Stimulated activated CD4-positive, alpha-beta T cell treated with anti-CD3 and anti-CD28 coated beads, Interleukin-12 subunit alpha, Interleukin-12 subunit beta, amount 100 ng/mL, for 24 hours (primary cell): ENCODE results near the gene ARL8A.
"Not testable (repeated sequence)": the region's sequence is repeated elsewhere in the genome, so short reads cannot be mapped to it uniquely, and the experiment has no call there.

Experiments used
- DNase-seq, 2 experiments: peaks; one replicate each; pipeline ENCODE4 v3.0.0-alpha.2; 2020; ENCODE audit warnings: low read depth in 2 of 2

ARL8A gene

DNA sequence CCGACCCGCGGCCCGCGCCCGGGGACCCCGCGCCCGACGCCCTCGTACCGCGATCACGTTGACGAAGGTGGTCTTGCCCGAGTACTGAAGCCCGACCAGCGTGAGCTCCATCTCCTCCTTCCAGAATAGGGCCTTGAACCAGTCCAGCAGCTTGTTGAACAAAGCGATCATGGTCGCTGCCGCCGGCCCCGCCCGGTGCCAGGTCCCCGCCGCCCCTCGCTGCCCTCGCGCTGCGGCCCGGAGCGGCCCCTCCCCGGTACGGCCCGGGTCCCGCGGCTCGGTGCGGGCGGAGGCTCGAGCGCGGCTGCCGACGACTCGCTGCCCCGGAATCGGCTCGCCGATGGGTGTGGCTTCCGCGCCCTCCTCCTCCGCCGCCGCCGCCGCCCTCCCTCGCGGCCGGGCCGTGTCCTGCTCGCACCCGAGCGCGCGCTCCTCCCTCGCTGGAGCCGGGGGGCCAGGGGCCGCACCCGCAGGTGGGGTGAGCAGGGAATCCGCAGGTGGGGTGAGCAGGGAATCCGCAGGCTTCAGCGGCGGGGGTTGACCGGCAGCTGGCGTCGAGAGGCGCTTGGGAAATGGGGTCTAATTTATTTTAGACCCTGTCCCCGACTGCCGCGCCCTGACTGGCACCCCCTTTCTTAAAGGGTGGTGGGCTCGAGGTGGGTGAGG lies at the start of gene ARL8A:
Gene ARL8A (minus strand): TSS at position 336 of the 666 bp plus-strand sequence. CDS start 165 bp downstream, at position 171.
- peak in 1 of 2 experiments; percentile 57 for DNase-seq

DNA sequence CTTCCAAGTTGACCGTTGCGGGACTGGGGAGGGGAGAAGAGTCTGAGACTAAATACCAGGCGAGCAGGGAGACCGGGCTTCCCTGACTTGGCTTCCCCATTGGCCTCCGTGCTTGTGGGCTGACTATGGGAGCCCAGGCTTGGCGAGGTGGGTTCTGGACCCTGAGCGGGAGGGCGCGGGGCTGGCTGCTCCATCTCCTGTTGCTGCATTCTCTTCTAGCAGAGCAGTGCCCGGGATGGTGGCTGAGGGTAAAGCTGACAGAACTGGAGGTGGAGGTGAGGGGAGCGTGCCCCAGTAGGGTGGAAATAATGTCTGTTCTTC lies 49.8 kb upstream of the ARL8A start:
- DNase-seq, result no peak

DNA sequence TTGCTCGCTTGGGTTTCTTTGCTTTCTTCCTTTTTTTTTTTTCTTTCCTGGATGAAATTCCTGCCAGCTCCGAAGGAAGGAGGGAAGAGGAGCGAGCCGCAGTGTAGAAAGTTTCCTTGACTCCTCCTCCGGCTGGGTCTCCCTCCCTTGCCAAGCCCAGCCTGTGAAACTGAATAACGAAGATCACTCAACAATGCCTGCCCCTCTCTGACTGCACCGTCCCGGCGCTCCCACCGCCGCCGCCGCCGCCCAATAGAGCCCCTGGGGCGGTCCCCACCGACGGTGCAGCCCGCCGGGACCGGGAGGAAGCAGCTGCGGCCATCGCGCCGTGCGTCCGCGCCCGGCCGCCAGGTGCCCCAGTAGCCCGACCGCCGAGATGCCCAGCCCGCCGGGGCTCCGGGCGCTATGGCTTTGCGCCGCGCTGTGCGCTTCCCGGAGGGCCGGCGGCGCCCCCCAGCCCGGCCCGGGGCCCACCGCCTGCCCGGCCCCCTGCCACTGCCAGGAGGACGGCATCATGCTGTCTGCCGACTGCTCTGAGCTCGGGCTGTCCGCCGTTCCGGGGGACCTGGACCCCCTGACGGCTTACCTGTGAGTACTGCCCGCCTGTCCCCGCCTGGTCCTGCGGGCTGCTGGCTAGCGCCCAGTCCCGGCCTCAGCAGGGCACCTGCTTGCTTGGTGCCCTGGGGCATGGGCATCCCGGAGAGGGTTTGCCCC lies 49.2 kb upstream of the ARL8A start, which contains the start of gene LGR6:
Gene LGR6 (plus strand): TSS at position 186 of the 714 bp plus-strand sequence. CDS start 191 bp downstream, at position 377.
- DNase-seq, result no peak

DNA sequence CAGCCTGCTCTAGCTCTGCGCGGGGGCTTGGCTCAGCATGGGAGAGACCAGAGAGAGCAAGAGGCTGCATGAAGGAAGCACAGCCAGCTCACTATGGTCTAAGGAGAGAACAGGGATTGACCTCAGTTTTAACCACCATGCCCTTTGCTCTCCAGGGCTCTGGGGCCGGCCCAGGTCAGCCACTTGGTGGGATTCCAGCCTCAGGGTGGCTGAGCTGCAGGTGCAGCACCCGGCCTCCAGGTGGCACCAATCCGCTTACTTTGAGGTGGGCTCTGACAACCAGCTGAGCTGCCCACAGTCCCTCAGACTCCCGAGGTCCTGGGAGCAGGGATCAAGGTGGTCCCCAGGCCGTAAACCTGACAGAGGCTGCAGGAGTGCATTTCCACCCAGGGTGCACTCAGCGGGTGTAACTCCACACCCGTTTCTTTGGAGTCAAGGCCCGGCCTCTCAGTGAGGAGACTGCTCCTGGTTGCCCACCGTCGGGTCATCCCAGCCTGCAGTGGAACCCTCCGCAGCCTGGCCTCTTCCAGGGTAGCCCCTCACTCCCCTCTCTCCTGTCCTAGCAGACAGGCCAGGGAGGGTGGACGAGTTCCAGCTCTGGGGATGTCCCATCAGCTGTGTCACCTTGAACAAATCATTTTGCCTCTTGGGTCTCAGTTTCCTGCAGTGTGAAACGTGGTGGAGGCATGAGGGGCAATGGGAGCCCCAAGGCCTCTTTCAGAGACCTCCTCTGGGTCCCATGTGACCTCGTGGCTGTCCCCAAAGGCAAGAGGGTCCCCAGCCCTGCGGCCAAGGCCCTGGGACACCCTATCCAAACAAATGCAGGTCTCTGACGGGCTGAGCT lies 48.5 kb upstream of the ARL8A start:
- DNase-seq, result peak; percentile 15 to 47

DNA sequence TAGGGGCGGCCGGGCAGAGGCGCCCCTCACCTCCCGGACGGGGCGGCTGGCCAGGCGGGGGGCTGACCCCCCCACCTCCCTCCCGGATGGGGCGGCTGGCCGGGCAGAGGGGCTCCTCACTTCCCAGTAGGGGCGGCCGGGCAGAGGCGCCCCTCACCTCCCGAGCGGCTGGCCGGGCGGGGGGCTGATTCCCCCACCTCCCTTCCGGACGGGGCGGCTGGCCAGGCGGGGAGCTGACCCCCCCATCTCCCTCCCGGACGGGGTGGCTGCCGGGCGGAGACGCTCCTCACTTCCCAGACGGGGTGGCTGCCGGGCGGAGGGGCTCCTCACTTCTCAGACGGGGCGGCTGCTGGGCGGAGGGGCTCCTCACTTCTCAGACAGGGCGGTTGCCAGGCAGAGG lies 46.9 kb upstream of the ARL8A start:
- DNase-seq, result not testable (repeated sequence)

DNA sequence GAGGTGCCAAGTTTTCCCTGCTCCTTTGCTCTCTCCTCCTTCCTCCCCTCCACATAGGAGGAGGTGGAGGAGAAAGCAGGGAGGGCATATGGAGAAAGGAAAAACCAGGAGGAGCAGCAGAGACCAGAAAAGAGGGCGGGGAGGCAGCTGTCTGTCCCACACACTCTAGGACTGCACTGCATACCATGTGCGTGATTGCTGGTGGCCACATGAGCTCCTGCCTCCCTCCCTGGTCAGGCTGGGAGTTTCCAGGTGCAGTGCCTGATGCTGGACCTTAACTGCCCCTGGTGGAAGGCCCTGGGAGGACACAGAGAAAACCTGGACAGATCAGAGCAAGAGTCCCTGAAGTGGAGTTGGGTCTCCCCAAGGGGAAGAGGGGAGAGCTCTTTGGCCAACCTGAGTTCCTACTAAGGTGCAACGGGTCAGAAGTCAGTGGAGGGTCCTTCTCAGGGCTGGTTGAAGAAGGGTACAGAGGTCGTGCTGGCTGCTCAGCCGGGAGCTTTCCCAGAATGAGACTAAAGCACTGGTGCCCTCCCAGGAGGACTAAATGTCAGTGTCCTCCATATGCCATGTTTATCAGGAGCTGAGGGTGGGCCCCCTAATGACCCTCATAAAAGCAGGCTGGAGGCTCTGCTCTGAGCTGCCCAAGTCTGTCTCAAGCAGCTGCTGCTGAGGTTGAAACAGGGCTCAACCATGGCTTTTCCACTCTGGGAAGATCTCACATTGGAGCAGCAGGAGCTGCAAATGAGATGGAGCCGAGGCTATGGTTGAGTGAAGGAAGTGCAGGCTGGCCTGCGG lies 45.6 kb upstream of the ARL8A start:
- no peak for DNase-seq

DNA sequence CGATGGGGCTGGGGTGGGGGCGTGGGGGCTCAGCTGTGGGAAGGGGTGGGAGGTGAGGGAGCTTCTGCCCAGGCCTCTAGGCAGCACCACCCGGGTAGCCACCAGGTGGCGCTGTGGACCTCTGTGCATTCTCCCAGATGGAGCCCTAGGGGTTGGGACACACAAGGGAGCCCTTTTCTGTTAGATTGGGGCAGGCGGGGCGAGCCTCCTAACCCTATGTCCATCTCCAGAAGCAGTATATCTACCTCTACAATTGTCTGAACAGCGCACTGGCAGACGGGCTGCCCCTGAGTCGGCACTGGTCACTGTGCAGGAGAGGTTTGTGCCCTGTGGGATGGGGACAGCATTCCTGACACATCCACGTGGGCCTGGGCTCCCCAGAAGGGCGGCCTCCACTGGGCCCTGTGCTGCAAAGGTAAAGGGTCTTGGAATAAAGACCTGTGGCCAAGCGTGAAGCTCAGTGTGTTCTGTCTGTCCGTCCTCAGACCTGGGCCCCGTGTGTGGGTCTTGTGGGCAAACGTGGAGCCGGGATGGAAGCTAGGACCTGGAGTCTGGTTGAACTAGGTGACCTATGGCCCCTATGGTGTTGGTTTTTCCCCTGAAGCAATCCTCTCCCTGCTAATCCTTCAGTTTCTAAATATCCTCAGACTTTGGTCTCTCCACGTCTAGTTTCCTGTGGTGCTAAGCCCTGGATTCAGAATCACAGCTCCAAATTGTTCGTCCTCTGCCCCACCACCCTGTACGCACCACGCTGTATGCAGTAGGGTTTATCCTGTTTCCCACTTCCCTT lies 44.7 kb upstream of the ARL8A start:
- DNase-seq, result peak; percentile 49 to 74

DNA sequence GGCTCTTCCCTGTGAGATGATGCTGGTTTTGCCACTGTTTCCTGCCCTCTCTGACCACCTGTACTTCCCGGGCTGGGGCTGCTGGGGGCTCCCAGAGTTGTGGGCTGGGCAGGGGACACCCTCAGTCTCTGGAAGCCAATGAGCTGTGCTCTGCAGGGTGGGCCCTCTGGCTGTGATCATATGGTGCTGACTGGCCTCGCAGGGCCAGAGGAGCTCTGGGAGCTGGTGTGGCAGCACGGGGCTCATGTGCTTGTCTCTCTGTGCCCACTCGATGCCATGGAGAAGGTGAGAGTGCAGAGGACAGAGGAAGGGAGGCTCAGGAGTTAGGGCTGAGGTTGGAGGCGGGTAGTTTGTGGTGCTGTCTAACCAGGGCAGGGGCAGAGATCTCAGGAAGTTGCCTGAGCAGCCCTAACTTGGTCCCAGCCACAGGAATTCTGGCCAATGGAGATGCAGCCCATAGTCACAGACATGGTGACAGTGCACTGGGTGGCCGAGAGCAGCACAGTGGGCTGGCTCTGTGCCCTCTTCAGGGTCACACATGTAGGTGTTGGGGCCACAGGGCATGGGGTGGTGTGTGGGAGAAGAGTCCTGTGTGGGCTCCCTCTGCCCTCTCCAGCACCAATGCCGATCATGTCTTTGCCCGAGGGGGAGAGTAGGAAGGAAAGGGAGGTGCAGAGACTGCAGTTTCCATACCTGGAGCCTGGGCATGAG lies 43.3 kb upstream of the ARL8A start:
- DNase-seq, result no peak

DNA sequence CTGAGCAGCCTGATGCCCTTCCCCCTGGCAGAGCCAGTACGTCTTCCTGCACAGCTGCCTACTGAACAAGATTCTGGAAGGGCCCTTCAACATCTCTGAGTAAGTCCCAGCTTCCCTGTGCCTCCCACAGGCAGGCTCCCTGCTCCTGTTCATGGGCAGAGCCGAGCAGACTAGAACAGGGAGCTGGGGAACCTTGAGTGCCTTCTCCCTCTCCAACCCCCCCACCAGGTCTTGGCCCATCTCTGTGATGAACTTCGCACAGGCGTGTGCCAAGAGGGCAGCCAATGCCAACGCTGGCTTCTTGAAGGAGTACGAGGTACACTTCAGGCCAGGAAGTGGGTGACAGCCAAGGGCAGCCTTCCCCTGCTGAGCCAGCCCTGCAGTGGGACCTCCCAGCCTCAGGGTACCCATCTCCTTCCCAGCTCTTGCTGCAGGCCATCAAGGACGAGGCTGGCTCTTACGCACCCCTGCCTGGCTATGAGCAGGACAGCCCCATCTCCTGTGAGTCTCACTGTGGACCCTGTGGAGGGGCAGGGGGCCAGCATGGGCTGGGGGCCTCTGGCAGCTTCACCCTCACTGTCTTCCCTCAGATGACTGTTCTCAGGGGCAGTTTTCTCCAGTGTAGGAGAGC lies 42.6 kb upstream of the ARL8A start:
- no peak for DNase-seq

DNA sequence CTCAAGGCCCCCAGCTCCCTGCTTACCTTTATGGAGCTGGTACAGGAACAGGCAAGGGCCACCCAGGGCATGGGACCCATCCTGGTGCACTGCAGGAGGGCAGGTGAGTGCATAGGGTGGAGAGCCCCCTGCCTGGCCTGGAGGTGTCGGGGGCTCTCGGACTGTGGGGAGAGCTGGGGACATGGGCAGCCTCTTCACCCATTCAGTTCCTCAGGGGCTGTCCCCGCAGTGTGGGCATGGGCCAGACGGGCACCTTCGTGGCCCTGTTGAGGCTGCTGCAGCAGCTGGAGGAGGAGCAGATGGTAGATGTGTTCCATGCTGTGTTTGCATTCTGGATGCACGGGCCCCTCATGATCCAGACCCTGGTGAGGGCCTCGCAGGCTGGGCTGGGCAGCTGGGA lies 41.8 kb upstream of the ARL8A start:
- DNase-seq, result no peak

DNA sequence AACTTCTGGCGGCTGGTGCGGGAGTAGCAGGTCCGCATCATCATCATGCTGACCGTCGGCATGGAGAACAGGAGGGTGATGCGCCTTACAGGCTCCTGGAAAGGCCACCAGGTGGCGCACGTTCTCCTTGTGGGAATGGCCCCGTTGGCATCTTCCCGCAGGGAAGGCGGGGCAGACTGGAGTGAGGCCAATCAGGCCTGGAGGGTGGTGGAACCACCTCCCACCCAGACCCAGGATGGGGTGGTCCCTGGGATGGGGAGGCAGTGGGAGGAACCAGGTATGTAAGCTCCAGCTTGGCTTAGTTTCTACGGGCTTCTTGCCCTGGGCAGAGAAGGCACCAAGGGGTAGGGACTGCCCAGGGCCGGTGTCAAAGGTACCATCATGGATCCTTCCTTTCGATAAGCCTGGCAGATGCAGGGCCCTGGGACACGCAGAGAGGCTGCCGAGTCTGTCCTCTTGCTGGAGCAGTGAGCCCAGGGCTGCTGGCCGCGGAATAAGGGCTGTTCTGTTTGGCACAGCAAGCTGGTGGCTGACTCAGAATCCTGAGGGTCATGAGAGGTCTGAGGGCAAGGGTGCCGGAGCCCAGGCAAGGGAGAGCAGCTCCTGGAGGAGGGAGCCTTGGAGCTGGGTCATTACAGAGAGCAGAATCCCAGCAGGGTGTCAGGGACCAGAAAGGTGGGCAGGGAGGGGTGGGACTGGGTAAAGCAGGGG lies 40.4 kb upstream of the ARL8A start:
- peak; percentile 44 to 74 for DNase-seq

DNA sequence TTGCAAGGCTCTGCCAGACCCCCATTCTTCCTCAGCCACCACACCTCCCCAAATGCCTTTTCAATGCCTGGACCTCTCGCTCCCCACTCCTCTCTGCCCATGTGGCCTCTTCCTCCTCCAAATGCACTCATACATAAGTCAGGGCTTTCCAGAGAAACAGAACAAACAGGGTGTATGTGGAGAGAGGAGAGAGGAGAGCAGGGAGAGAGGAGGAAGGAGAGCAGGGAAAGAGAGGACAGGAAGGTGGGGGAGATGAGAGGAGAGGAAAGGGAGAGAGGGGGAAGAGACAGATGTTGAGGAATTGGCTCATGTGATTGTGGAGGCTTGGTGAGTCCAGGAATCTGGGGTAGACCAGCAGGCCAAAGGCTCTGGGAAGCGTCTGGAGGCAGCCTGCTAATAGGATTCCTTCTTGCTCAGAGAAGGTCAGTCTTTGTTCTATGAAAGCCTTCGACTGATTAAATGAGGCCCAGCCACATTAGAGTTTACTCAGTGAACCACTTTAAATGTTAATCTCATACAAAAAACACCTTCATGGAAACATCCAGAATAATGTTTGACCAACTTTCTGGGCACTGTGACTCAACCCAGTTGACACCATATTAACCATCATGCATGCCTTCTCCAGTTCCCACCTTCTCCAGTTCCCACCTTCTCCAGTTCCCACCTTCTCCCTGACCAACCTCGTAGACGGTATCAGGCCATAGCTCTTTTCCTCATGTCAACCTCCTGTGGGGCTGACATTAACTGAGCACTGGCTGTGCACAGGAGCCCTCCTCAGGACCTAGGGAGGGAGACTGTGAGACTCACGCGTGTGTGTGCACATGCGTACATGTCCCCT lies 37.7 kb upstream of the ARL8A start:
- DNase-seq, result no peak

DNA sequence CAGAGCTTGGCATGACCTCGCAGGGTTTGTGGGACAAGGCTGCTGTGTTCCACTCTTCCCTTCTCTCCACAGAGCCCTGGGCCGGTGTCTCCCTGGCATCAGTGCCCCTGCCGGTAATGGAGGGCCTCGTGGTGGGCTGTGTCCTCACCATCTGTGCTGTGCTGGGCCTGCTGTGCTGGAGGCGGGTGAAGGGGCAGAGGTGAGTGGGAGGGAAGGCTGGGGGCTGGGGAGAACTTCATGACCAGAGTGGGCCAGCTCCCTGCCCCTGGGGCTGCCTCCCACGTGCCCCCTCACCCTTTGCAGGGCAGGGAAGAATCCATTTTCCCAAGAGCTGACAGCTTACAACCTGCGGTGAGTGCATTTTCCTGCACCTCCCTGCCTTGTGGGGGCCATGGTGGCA lies 37.0 kb upstream of the ARL8A start:
- DNase-seq, result no peak

DNA sequence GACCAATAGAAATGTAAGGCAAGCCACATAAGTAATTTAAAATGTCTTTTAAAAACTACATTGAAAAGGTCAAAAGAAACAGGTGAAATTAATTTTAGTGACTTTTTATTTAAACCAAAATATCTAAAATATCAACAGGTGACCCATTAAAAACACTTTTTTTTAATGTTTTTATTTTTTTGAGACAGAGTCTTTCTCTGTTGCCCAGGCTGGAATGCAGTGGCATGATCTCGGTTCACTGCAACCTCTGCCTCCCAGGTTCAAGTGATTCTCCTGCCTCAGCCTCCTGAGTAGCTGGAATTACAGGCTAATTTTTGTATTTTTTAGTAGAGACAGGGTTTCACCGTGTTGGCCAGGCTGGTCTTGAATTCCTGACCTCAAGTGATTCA lies 36.2 kb upstream of the ARL8A start:
- not testable (repeated sequence) for DNase-seq

DNA sequence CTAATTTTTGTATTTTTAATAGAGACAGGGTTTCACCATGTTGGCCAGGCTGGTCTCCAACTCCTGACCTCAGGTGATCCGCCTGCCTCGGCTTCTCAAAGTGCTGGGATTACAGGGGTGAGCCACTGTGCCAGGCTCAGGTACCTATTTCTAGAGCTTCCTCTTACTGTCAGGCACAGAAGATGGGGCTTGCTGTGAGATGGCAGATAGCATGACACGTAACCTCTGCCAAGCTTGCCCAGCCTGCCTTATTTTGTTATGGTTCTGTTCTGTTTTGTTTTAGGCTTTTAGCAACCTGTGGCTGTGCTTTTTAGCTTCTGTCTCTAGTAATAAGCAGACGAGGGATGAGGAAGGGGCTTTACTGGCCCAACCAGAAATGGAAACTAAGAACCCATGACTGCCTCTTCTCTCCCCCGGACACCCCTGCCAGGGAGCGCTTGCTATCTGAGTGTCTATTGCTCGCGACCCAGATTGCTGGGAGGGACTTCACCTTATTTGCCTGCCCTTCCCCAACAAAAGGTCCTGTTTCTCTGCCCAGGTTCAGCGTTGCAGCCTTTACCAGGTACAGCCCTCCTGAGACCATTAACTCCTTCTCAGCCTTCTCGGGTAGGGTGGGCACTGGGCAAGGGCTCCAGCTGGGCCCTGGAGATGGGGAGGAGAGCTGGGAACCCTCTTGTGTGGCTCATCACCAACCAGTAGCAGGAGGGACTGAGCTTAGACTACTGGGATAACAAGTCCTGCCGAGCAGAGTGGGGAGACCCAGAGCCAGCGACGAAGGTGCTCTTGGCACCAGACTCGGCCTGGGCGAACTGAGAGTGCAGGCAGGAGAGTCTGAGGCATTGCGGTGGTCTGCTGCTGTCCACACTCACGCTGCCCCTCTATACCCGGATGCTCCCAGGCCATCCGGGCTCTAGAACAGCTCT lies 35.6 kb upstream of the ARL8A start:
- no peak for DNase-seq

DNA sequence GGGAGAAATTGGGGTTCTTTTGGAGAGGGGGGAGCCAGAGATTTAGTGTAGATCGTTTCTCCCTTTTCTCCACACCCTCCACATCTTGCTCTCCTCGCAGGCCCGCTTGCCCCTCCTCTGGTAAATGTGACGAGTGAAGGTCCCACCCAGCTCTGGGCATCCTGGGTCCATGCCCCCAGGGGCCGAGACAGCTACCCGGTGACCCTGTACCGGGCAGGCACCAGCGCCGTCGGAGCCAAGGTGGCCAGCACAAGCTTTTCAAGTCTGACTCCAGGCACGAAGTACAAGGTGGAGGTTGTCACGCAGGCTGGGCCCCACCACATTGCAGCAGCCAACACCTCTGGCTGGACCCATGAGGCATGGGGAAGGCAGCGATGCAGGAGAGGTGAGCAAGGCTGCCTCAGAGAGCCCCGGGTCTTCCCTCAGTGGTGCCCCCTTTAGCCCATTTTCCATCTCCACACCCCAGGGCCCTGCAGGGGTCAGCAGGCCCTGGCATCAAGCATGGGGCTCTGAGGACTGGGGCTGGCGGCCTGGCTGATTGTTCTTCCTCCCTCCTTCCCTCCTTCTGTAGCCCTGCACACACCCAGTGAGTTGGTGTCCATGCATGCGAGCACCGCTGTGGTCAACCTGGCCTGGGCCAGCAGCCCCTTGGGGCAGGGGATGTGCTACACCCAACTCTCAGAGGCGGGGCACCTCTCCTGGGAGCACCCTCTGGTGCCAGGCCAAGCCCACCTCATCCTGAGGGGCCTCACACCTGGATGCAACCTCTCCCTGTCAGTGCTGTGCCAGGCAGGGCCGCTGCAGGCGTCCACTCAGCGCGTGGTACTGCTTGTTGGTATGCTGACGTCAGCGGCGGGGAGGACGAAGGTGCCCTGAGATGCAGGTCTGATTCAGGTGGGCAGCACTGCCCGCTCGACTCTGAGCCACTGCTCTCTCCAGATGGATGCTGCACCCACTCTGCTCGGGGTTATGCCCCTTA lies 32.7 kb upstream of the ARL8A start:
- no peak for DNase-seq
